Esophagus squamous epithelium (tissue), 5 donors: ENCODE measurements around the gene GPR37. TPM values are rescaled to one million over a fixed set of nuclear protein-coding genes. Genes with fewer than 3 reads are reported as not detected.

Experiments
- DNase-seq: peaks from one replicate; lab custom pipeline; 2025; lab: John Stamatoyannopoulos, UW
- H3K27ac ChIP-seq, 4 donors: fragments of 200-600 bp; sonication (generic); one replicate each; pipeline ENCODE4 v1.5.1; 2016 to 2019; ENCODE audit warnings: mild to moderate bottlenecking in 1 of 4
- H3K27me3 ChIP-seq, 4 donors: fragments of 200-600 bp; sonication (generic); 1 replicate in 3 of 4; 2 replicates in 1 of 4; pipeline versions ENCODE4 v1.5.1 to v1.6.0; 2017 to 2021; ENCODE audit warnings: antibody characterized with exemption in 1 of 4
- H3K36me3 ChIP-seq, 3 donors: fragments of 200-600 bp; sonication (generic); one replicate each; pipeline ENCODE4 v1.5.1; 2016 to 2019
- H3K4me1 ChIP-seq, 3 donors: fragments of 200-600 bp; sonication (generic); one replicate each; pipeline ENCODE4 v1.5.1; 2017 to 2019
- H3K4me3 ChIP-seq, 4 donors: fragments of 200-600 bp; sonication (generic); 1 replicate in 3 of 4; 2 replicates in 1 of 4; pipeline ENCODE4 v1.5.1; 2016 to 2019; ENCODE audit warnings: mild to moderate bottlenecking in 2 of 4, moderate library complexity in 1 of 4
- H3K9me3 ChIP-seq, 3 donors: fragments of 200-600 bp; sonication (generic); one replicate each; pipeline ENCODE4 v1.5.1; 2016 to 2019
- POLR2A ChIP-seq, 4 donors: fragments of 450-650 bp; IDR thresholded peaks; one replicate each; pipeline ENCODE4 v1.6.1; 2017; ENCODE audit warnings: antibody characterized with exemption in 4 of 4, mild to moderate bottlenecking in 4 of 4, moderate library complexity in 3 of 4
- WGBS, 2 donors: methylation state at CpG; one replicate each; pipeline ENCODE4 v1.1.5; 2018; 5-methylcytosine and 5-hydroxymethylcytosine counted together
- intact Hi-C: fragments of 100-400 bp; cut with DNase I; formaldehyde crosslinking; loops from one replicate; pipeline ENCODE4 v1.15.0; 2022
- total RNA-seq, 4 donors: library from RNA; depleted of rRNA; stranded (reverse); fragments of >200 nt; gene quantifications; one replicate each; pipeline ENCODE4 v1.1.0, GENCODE V29; 2016
- TF ChIP-seq, protein P1 (sequence below), 6 experiments: fragments of 450-650 bp in 4 of 6; fragments of 200-600 bp in 2 of 6; sonication (generic) in 2 of 6; IDR thresholded peaks; one replicate each; pipeline ENCODE4 v1.5.1; 2016 to 2019; ENCODE audit warnings: antibody characterized with exemption in 6 of 6, mild to moderate bottlenecking in 4 of 6, moderate library complexity in 4 of 6
- donor health status: DM: yes; HTN: yes; CAD: no.

Gene GPR37
- total RNA-seq, 4 donors from 2014 or later: 3.7 to 17.0 (median 9.7) TPM

- Histone ChIP-seq H3K27ac (no peak overlapping the region), H3K9me3 (no peaks in the 10 kb centered on the region), H3K27me3 (no peaks in the 10 kb centered on the region), H3K36me3 (no peaks in the 10 kb centered on the region), H3K4me1 (no peaks in the 10 kb centered on the region), H3K4me3 (no peak overlapping the region)
- no peak for TF ChIP-seq POLR2A (IDR thresholded peaks at IDR 0.05)
- TF ChIP-seq, protein P1, sequence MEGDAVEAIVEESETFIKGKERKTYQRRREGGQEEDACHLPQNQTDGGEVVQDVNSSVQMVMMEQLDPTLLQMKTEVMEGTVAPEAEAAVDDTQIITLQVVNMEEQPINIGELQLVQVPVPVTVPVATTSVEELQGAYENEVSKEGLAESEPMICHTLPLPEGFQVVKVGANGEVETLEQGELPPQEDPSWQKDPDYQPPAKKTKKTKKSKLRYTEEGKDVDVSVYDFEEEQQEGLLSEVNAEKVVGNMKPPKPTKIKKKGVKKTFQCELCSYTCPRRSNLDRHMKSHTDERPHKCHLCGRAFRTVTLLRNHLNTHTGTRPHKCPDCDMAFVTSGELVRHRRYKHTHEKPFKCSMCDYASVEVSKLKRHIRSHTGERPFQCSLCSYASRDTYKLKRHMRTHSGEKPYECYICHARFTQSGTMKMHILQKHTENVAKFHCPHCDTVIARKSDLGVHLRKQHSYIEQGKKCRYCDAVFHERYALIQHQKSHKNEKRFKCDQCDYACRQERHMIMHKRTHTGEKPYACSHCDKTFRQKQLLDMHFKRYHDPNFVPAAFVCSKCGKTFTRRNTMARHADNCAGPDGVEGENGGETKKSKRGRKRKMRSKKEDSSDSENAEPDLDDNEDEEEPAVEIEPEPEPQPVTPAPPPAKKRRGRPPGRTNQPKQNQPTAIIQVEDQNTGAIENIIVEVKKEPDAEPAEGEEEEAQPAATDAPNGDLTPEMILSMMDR (IDR thresholded peaks at IDR 0.05): no peak
- intact Hi-C loops: no loop called here
- no peak for DNase-seq
- WGBS, 2 donors: 57 to 72% methylated on average over 4 of the region's 4 CpGs
These were observed 47.4 kb downstream of the GPR37 start for GRCh38 chr7:124718032-124718766.

GRCh38 chr7:124716894-124717293 is 48.7 kb downstream of the GPR37 start:
- intact Hi-C loops: no loop called here
- no peak for TF ChIP-seq POLR2A (IDR thresholded peaks at IDR 0.05)
- TF ChIP-seq, protein P1 (IDR thresholded peaks at IDR 0.05): no peak
- H3K4me1 ChIP-seq: no peaks in the 10 kb centered on the region
- H3K9me3 ChIP-seq: no peaks in the 10 kb centered on the region
- no peaks in the 10 kb centered on the region for H3K27me3 ChIP-seq
- H3K4me3 ChIP-seq: no peak overlapping the region
- 87 to 100% methylated on average over 1 of the region's 1 CpG for WGBS, 2 donors
- H3K27ac ChIP-seq: no peak overlapping the region
- no peaks in the 10 kb centered on the region for H3K36me3 ChIP-seq
- DNase-seq: no peak

- Histone ChIP-seq H3K9me3 (peaks cover 0 to 6% (median 0%) of the 10 kb centered on the region in 3 donors), H3K4me1 (no peaks in the 10 kb centered on the region), H3K27ac (no peak overlapping the region), H3K27me3 (no peaks in the 10 kb centered on the region), H3K36me3 (no peaks in the 10 kb centered on the region), H3K4me3 (no peak overlapping the region)
- 50 to 62% methylated on average over 3 of the region's 3 CpGs for WGBS, 2 donors
- TF ChIP-seq POLR2A (IDR thresholded peaks at IDR 0.05): no peak
- TF ChIP-seq, protein P1 (IDR thresholded peaks at IDR 0.05): no peak
- intact Hi-C loops: no loop called here
- DNase-seq: no peak
These were observed 52.5 kb downstream of the GPR37 start for GRCh38 chr7:124713086-124713485.

DNA sequence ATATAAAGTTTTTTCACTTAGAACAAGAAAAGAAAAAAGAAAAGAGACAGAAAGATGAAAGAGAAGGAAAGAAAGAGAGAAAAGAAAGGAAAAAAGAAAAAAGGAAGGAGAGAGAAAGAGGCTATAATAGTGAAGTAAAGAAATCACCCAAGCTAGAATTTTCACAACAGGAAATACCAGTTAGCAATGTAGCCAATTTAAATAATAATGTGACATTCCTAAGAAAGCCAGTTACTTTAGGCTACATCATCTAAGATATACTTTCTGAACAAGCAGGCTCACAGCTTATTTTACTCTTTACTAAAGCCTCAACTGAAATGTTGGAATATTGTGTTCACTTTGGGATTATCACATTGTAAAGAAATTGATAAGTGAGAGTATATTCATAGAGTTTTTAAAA is 53.6 kb downstream of the GPR37 start:
- no peak for TF ChIP-seq POLR2A (IDR thresholded peaks at IDR 0.05)
- TF ChIP-seq, protein P1 (IDR thresholded peaks at IDR 0.05): no peak
- no peaks in the 10 kb centered on the region for H3K4me1 ChIP-seq
- H3K4me3 ChIP-seq: no peak overlapping the region
- DNase-seq: no peak
- no peaks in the 10 kb centered on the region for H3K36me3 ChIP-seq
- H3K27ac ChIP-seq: no peak overlapping the region
- H3K9me3 ChIP-seq: peaks cover 0 to 6% (median 0%) of the 10 kb centered on the region in 3 donors
- H3K27me3 ChIP-seq: no peaks in the 10 kb centered on the region
- intact Hi-C loops: no loop called here

- WGBS, 2 donors: 24 to 33% methylated on average over 2 of the region's 2 CpGs
- intact Hi-C loops: no loop called here
- H3K27me3 ChIP-seq: no peaks in the 10 kb centered on the region
These were observed 63.2 kb downstream of the GPR37 start for GRCh38 chr7:124702385-124702784.

More at GRCh38 chr7:124702385-124702784, 63.2 kb downstream of the GPR37 start:
- H3K9me3 ChIP-seq: no peaks in the 10 kb centered on the region
- H3K4me3 ChIP-seq: no peak overlapping the region
- no peak for DNase-seq
- H3K27ac ChIP-seq: no peak overlapping the region
- no peaks in the 10 kb centered on the region for H3K36me3 ChIP-seq
- TF ChIP-seq, protein P1 (IDR thresholded peaks at IDR 0.05): no peak
- TF ChIP-seq POLR2A (IDR thresholded peaks at IDR 0.05): no peak
- no peaks in the 10 kb centered on the region for H3K4me1 ChIP-seq
